BLaER1 (cell line): ENCODE data around the gene COL8A2.

ENCODE experiments used
- H3K27ac ChIP-seq: shearing (Covaris generic); formaldehyde crosslinking; 2 replicates; pipeline ENCODE4 v1.8.1; 2022
- H3K27me3 ChIP-seq: shearing (Covaris generic); formaldehyde crosslinking; 2 replicates; pipeline ENCODE4 v1.8.1; 2022
- H3K36me3 ChIP-seq: shearing (Covaris generic); formaldehyde crosslinking; 2 replicates; pipeline ENCODE4 v1.8.1; 2022
- H3K4me1 ChIP-seq: shearing (Covaris generic); formaldehyde crosslinking; 2 replicates; pipeline ENCODE4 v1.8.1; 2022
- H3K4me2 ChIP-seq: shearing (Covaris generic); formaldehyde crosslinking; 2 replicates; pipeline ENCODE4 v1.8.1; 2022
- H3K4me3 ChIP-seq: shearing (Covaris generic); formaldehyde crosslinking; 2 replicates; pipeline ENCODE4 v1.8.1; 2022
- H3K9ac ChIP-seq: shearing (Covaris generic); formaldehyde crosslinking; 2 replicates; pipeline ENCODE4 v1.8.1; 2022
- H3K9me3 ChIP-seq: shearing (Covaris generic); formaldehyde crosslinking; 2 replicates; pipeline ENCODE4 v1.8.1; 2022
- H4K20me1 ChIP-seq: shearing (Covaris generic); formaldehyde crosslinking; 2 replicates; pipeline ENCODE4 v1.8.1; 2022
- Cebpa-rat ChIP-seq: shearing (Covaris generic); IDR thresholded peaks from 2 replicates; pipeline ENCODE4 v1.8.1; 2022

Gene COL8A2

GRCh38 chr1:36087233-36088123 is 37.5 kb downstream of the COL8A2 start:
- H3K36me3 ChIP-seq: peaks cover 21% of the 10 kb centered on the region
- peak overlapping the region; percentile 94 for H3K27ac ChIP-seq
- H3K9me3 ChIP-seq: no peaks in the 10 kb centered on the region
- H3K9ac ChIP-seq: peak overlapping the region; percentile 89
- H3K27me3 ChIP-seq: no peaks in the 10 kb centered on the region
- H4K20me1 ChIP-seq: peaks cover 26% of the 10 kb centered on the region; the same call in 1 of the 2 replicates
- H3K4me1 ChIP-seq: peaks cover 91% of the 10 kb centered on the region
- no peak for TF ChIP-seq Cebpa-rat
- peak overlapping the region; percentile 96 for H3K4me2 ChIP-seq
- H3K4me3 ChIP-seq: peak overlapping the region; percentile 91

- Histone ChIP-seq H3K9ac (peak overlapping the region; percentile 89), H4K20me1 (peaks cover 18% of the 10 kb centered on the region; the same call in 1 of the 2 replicates), H3K4me3 (peak overlapping the region; percentile 91), H3K36me3 (peaks cover 13% of the 10 kb centered on the region), H3K4me2 (peak overlapping the region; percentile 96), H3K4me1 (peaks cover 91% of the 10 kb centered on the region), H3K27ac (peak overlapping the region; percentile 94), H3K9me3 (no peaks in the 10 kb centered on the region), H3K27me3 (no peaks in the 10 kb centered on the region)
- TF ChIP-seq Cebpa-rat: no peak
These were observed 38.3 kb downstream of the COL8A2 start for GRCh38 chr1:36086529-36087232.

- no peak for TF ChIP-seq Cebpa-rat
- peak overlapping the region; percentile 96 for H3K4me2 ChIP-seq
- no peak overlapping the region for H3K4me3 ChIP-seq
- H3K27ac ChIP-seq: peak overlapping the region; percentile 94
- H3K36me3 ChIP-seq: peaks cover 5% of the 10 kb centered on the region
- H4K20me1 ChIP-seq: peaks cover 10% of the 10 kb centered on the region; the same call in 1 of the 2 replicates
- H3K9me3 ChIP-seq: no peaks in the 10 kb centered on the region
- H3K4me1 ChIP-seq: peaks cover 84% of the 10 kb centered on the region
- no peaks in the 10 kb centered on the region for H3K27me3 ChIP-seq
- H3K9ac ChIP-seq: no peak overlapping the region
These were observed 39.1 kb downstream of the COL8A2 start for GRCh38 chr1:36085686-36086526.

GRCh38 chr1:36085126-36085525 is 39.9 kb downstream of the COL8A2 start:
- no peak for TF ChIP-seq Cebpa-rat
- peak overlapping the region; percentile 95 for H3K4me2 ChIP-seq
- H3K27ac ChIP-seq: no peak overlapping the region
- no peak overlapping the region for H3K9ac ChIP-seq
- 0 out of 2 replicates have a peak, but pooled peaks cover 2% of the 10 kb centered on the region for H4K20me1 ChIP-seq
- H3K27me3 ChIP-seq: no peaks in the 10 kb centered on the region
- no peaks in the 10 kb centered on the region for H3K36me3 ChIP-seq
- no peak overlapping the region for H3K4me3 ChIP-seq
- peaks cover 76% of the 10 kb centered on the region for H3K4me1 ChIP-seq
- H3K9me3 ChIP-seq: no peaks in the 10 kb centered on the region

- Histone ChIP-seq H4K20me1 (no peaks in the 10 kb centered on the region), H3K4me3 (peak overlapping the region; percentile 64), H3K36me3 (no peaks in the 10 kb centered on the region), H3K4me2 (peak overlapping the region; percentile 95), H3K9me3 (no peaks in the 10 kb centered on the region), H3K27ac (no peak overlapping the region), H3K27me3 (no peaks in the 10 kb centered on the region), H3K9ac (peak overlapping the region; percentile 41), H3K4me1 (peaks cover 71% of the 10 kb centered on the region)
- TF ChIP-seq Cebpa-rat: no peak
These were observed 40.4 kb downstream of the COL8A2 start for GRCh38 chr1:36084497-36085115.

- TF ChIP-seq Cebpa-rat: no peak
- no peaks in the 10 kb centered on the region for H3K9me3 ChIP-seq
- peak within 1 kb of the TSS; percentile 64 for H3K4me3 ChIP-seq
- peak within 1 kb of the TSS; percentile 41 for H3K9ac ChIP-seq
- H3K36me3 ChIP-seq: no peaks in the 10 kb centered on the region
- no peaks in the 10 kb centered on the region for H3K27me3 ChIP-seq
- H3K27ac ChIP-seq: peak within 1 kb of the TSS; percentile 41; the same call in 1 of the 2 replicates
- H3K4me1 ChIP-seq: peaks cover 68% of the 10 kb centered on the region
- H4K20me1 ChIP-seq: no peaks in the 10 kb centered on the region
- H3K4me2 ChIP-seq: peak within 1 kb of the TSS; percentile 95
These were observed 41.2 kb downstream of the COL8A2 start, which contains the start of gene TEKT2 for GRCh38 chr1:36083635-36084496. Gene TEKT2, plus strand, starts transcription at chr1:36084094. Its CDS starts 828 bp downstream, at chr1:36084922.

GRCh38 chr1:36083219-36083618 is 41.8 kb downstream of the COL8A2 start:
- peaks cover 65% of the 10 kb centered on the region for H3K4me1 ChIP-seq
- H4K20me1 ChIP-seq: no peaks in the 10 kb centered on the region
- H3K4me2 ChIP-seq: peak overlapping the region; percentile 95
- no peaks in the 10 kb centered on the region for H3K36me3 ChIP-seq
- no peaks in the 10 kb centered on the region for H3K27me3 ChIP-seq
- H3K4me3 ChIP-seq: no peak overlapping the region
- no peaks in the 10 kb centered on the region for H3K9me3 ChIP-seq
- no peak for TF ChIP-seq Cebpa-rat
- H3K27ac ChIP-seq: no peak overlapping the region
- no peak overlapping the region for H3K9ac ChIP-seq

GRCh38 chr1:36081926-36082485 is 43.0 kb downstream of the COL8A2 start:
- Histone ChIP-seq H3K4me2 (peak overlapping the region; percentile 41), H3K4me1 (peaks cover 53% of the 10 kb centered on the region), H3K36me3 (no peaks in the 10 kb centered on the region), H3K27ac (no peak overlapping the region), H4K20me1 (no peaks in the 10 kb centered on the region), H3K9me3 (no peaks in the 10 kb centered on the region), H3K4me3 (no peak overlapping the region), H3K27me3 (no peaks in the 10 kb centered on the region), H3K9ac (no peak overlapping the region)
- TF ChIP-seq Cebpa-rat: no peak
